Loucy (cell line): Measurements from ENCODE around the gene ALKAL2.

ENCODE experiments used
- H2AFZ ChIP-seq: fragments of 200-600 bp; sonication (generic); 2 replicates; pipeline ENCODE4 v1.6.0; 2016; ENCODE audit warnings: antibody characterized with exemption, mild to moderate bottlenecking, low read length, moderate library complexity
- H3F3A ChIP-seq: fragments of 200-600 bp; 2 replicates; pipeline ENCODE4 v1.6.0; 2016; ENCODE audit warnings: antibody characterized with exemption, low read depth, mild to moderate bottlenecking
- H3K27me3 ChIP-seq: fragments of 200-600 bp; sonication (generic); 2 replicates; pipeline ENCODE4 v1.6.1; 2014; ENCODE audit warnings: low read length, mild to moderate bottlenecking; ENCODE audit not compliant: insufficient read depth, poor library complexity, severe bottlenecking
- H3K36me3 ChIP-seq: fragments of 200-600 bp; sonication (generic); 2 replicates; pipeline ENCODE4 v1.6.1; 2016; ENCODE audit warnings: low read length; ENCODE audit not compliant: insufficient read depth
- H3K4me1 ChIP-seq: fragments of 200-600 bp; sonication (generic); 2 replicates; pipeline ENCODE4 v1.5.1; 2014; ENCODE audit warnings: low read length, mild to moderate bottlenecking; ENCODE audit not compliant: insufficient read depth, poor library complexity, severe bottlenecking
- H3K4me2 ChIP-seq: fragments of 200-600 bp; sonication (generic); 2 replicates; pipeline ENCODE4 v1.6.0; 2014; ENCODE audit warnings: antibody characterized with exemption, low read length, low read depth, mild to moderate bottlenecking; ENCODE audit not compliant: poor library complexity, severe bottlenecking
- H3K4me3 ChIP-seq: fragments of 200-600 bp; sonication (generic); 2 replicates; pipeline ENCODE4 v1.5.1; 2014; ENCODE audit warnings: low read length, mild to moderate bottlenecking, mixed read lengths; ENCODE audit not compliant: poor library complexity, severe bottlenecking
- H3K79me2 ChIP-seq: fragments of 200-600 bp; sonication (generic); 2 replicates; pipeline ENCODE4 v1.6.1; 2014; ENCODE audit warnings: low read length; ENCODE audit not compliant: insufficient read depth
- H3K9ac ChIP-seq: fragments of 200-600 bp; sonication (generic); 2 replicates; pipeline ENCODE4 v1.6.0; 2014; ENCODE audit warnings: mild to moderate bottlenecking, low read depth, low read length, moderate library complexity; ENCODE audit not compliant: poor library complexity, severe bottlenecking
- H3K9me2 ChIP-seq: fragments of 200-600 bp; sonication (generic); replicated peaks from 2 replicates; pipeline ENCODE4 v1.6.1; 2016; ENCODE audit warnings: low read depth, low read length, mixed read lengths
- H3K9me3 ChIP-seq: fragments of 200-600 bp; sonication (generic); 2 replicates; pipeline ENCODE4 v1.6.1; 2014; ENCODE audit warnings: mild to moderate bottlenecking, antibody characterized with exemption, low read length, low read depth; ENCODE audit not compliant: insufficient read depth
- H4K20me1 ChIP-seq: fragments of 200-600 bp; sonication (generic); 2 replicates; pipeline ENCODE4 v1.6.0; 2014; ENCODE audit warnings: antibody characterized with exemption, low read length, mild to moderate bottlenecking; ENCODE audit not compliant: insufficient read depth, poor library complexity, severe bottlenecking
- EZH2phosphoT487 ChIP-seq: fragments of 200-600 bp; IDR thresholded peaks from 2 replicates; pipeline ENCODE4 v1.6.1; 2018; ENCODE audit warnings: antibody characterized with exemption, mild to moderate bottlenecking, moderate library complexity, borderline replicate concordance
- TF ChIP-seq, protein P1 (sequence below): fragments of 200-600 bp; sonication (generic); conservative IDR thresholded peaks from 2 replicates; pipeline ENCODE4 v1.5.1; 2014; ENCODE audit warnings: mild to moderate bottlenecking, antibody characterized with exemption, low read length

The ALKAL2 gene

DNA sequence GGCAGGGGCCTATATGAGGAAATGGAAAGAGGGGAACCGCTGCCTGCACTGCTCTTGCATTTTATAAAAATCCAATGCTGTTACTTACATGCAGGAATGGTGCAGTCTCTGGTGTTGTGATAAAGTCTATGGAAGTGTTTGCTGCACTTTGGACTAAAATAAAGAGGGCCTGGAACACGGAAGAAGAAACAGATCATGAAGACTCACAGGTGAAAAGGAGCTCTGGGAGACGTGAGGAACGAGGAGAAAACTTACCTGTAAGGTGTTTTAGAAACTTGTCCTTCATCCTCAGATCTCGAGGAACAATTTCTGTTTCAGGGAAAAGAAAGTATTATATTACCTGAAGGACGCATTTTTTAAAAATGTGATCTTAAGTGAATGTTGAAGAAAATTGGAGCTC lies 1.9 kb downstream of the ALKAL2 start:
- H3F3A ChIP-seq = no peaks in the 10 kb centered on the region
- H3K9me3 ChIP-seq = no peaks in the 10 kb centered on the region
- H2AFZ ChIP-seq = no peak overlapping the region
- H3K4me1 ChIP-seq = no peaks in the 10 kb centered on the region
- no peaks in the 10 kb centered on the region for H3K79me2 ChIP-seq
- H3K9me2 ChIP-seq = no peaks in the 10 kb centered on the region
- no peak overlapping the region for H3K4me2 ChIP-seq
- no peaks in the 10 kb centered on the region for H4K20me1 ChIP-seq
- no peaks in the 10 kb centered on the region for H3K27me3 ChIP-seq
- H3K36me3 ChIP-seq = peaks cover 15% of the 10 kb centered on the region; the same call in 1 of the 2 replicates
- H3K9ac ChIP-seq = no peak overlapping the region
- no peak overlapping the region for H3K4me3 ChIP-seq
- TF ChIP-seq, protein P1, sequence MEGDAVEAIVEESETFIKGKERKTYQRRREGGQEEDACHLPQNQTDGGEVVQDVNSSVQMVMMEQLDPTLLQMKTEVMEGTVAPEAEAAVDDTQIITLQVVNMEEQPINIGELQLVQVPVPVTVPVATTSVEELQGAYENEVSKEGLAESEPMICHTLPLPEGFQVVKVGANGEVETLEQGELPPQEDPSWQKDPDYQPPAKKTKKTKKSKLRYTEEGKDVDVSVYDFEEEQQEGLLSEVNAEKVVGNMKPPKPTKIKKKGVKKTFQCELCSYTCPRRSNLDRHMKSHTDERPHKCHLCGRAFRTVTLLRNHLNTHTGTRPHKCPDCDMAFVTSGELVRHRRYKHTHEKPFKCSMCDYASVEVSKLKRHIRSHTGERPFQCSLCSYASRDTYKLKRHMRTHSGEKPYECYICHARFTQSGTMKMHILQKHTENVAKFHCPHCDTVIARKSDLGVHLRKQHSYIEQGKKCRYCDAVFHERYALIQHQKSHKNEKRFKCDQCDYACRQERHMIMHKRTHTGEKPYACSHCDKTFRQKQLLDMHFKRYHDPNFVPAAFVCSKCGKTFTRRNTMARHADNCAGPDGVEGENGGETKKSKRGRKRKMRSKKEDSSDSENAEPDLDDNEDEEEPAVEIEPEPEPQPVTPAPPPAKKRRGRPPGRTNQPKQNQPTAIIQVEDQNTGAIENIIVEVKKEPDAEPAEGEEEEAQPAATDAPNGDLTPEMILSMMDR = no peak
- TF ChIP-seq EZH2phosphoT487 = no peak

DNA sequence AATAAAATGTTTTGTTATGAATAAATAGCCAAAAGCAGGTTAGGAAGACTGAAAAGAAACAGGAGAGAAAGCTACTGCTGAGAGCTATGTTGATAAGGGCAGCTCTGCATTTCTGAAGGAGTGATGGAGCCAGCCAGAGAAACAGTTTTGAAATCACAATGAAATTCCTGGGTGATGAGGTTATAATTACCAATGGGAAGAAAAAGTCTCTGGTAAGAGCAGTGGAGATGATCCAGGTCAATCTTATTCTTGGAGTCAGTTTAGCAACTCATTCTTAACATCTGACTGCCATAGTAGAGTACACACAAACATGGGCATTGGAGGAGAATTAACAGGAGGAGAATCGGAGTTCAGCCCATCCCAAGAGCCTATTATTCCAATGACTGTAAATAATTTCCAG lies 2.4 kb downstream of the ALKAL2 start:
- TF ChIP-seq EZH2phosphoT487 = no peak
- TF ChIP-seq, protein P1 = no peak

DNA sequence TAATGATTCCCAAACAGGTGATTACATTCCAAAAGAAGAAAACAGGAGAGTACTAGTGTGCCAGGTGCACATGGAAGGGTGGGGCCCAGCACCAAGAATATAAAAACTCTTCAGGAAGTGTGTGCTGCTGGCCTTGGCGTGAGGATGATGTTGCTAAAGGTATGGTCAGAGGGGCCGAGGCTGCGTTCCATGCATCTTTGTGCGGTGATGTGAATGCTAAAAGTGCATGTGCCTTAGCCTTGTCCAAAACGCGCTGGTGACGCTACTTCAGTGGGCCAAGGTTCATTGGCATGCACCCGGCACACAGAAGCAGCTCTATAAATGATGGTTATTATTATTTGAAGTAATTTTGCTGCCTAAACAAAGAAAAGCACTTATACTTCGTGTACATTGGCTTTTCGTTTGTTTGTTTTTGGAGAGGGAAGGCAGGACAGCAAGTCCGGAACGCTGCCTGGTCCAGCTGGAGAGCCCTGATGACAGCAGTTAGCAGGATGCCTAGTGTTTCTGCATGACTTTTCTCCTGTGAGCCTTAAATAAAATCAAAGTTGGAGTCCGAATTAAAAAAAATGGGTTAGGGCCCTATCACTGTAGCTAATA lies 2.9 kb downstream of the ALKAL2 start:
- no peak overlapping the region for H2AFZ ChIP-seq
- H3K9me2 ChIP-seq = no peaks in the 10 kb centered on the region
- peaks cover 25% of the 10 kb centered on the region; the same call in 1 of the 2 replicates for H3K36me3 ChIP-seq
- H3K9ac ChIP-seq = no peak overlapping the region
- H3F3A ChIP-seq = no peaks in the 10 kb centered on the region
- H3K4me2 ChIP-seq = no peak overlapping the region
- TF ChIP-seq, protein P1 = no peak
- TF ChIP-seq EZH2phosphoT487 = no peak
- no peaks in the 10 kb centered on the region for H3K79me2 ChIP-seq
- H3K27me3 ChIP-seq = no peaks in the 10 kb centered on the region
- H3K4me1 ChIP-seq = no peaks in the 10 kb centered on the region
- H3K4me3 ChIP-seq = no peak overlapping the region
- no peaks in the 10 kb centered on the region for H4K20me1 ChIP-seq
- H3K9me3 ChIP-seq = no peaks in the 10 kb centered on the region

More for the DNA sequence above, 2.4 kb downstream of the ALKAL2 start:
- no peaks in the 10 kb centered on the region for H3K27me3 ChIP-seq
- H3K9me3 ChIP-seq = no peaks in the 10 kb centered on the region
- no peaks in the 10 kb centered on the region for H3K4me1 ChIP-seq
- H3K4me2 ChIP-seq = no peak overlapping the region
- H3K4me3 ChIP-seq = no peak overlapping the region
- H3K36me3 ChIP-seq = peaks cover 21% of the 10 kb centered on the region; the same call in 1 of the 2 replicates
- no peak overlapping the region for H3K9ac ChIP-seq
- no peaks in the 10 kb centered on the region for H4K20me1 ChIP-seq
- H3K9me2 ChIP-seq = no peaks in the 10 kb centered on the region
- H3K79me2 ChIP-seq = no peaks in the 10 kb centered on the region
- no peaks in the 10 kb centered on the region for H3F3A ChIP-seq
- no peak overlapping the region for H2AFZ ChIP-seq
